ENCODE data around the gene MTTP. TPM values are rescaled to one million over a fixed set of nuclear protein-coding genes. Genes with fewer than 3 reads are reported as not detected.

MTTP gene
- total RNA-seq, 1 donor from 2014 or later, result not detected

- Mint-ChIP-seq H3K4me3 (no peak overlapping the region), H3K9me3 (no peaks in the 10 kb centered on the region), H3K36me3 (no peaks in the 10 kb centered on the region), H3K27me3 (ENCODE audit: low read depth) (no peaks in the 10 kb centered on the region), H3K4me1 (no peaks in the 10 kb centered on the region), H3K27ac (no peak overlapping the region)
- no peak for DNase-seq (ENCODE audit: low spot score in 2 of 2, unreplicated experiment in 2 of 2)
- TF ChIP-seq, protein P1, sequence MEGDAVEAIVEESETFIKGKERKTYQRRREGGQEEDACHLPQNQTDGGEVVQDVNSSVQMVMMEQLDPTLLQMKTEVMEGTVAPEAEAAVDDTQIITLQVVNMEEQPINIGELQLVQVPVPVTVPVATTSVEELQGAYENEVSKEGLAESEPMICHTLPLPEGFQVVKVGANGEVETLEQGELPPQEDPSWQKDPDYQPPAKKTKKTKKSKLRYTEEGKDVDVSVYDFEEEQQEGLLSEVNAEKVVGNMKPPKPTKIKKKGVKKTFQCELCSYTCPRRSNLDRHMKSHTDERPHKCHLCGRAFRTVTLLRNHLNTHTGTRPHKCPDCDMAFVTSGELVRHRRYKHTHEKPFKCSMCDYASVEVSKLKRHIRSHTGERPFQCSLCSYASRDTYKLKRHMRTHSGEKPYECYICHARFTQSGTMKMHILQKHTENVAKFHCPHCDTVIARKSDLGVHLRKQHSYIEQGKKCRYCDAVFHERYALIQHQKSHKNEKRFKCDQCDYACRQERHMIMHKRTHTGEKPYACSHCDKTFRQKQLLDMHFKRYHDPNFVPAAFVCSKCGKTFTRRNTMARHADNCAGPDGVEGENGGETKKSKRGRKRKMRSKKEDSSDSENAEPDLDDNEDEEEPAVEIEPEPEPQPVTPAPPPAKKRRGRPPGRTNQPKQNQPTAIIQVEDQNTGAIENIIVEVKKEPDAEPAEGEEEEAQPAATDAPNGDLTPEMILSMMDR (IDR thresholded peaks at IDR 0.05; ENCODE audit: unreplicated experiment), result no peak
Measured at GRCh38 chr4:99624141-99624719, 49.6 kb downstream of the MTTP start.

DNA sequence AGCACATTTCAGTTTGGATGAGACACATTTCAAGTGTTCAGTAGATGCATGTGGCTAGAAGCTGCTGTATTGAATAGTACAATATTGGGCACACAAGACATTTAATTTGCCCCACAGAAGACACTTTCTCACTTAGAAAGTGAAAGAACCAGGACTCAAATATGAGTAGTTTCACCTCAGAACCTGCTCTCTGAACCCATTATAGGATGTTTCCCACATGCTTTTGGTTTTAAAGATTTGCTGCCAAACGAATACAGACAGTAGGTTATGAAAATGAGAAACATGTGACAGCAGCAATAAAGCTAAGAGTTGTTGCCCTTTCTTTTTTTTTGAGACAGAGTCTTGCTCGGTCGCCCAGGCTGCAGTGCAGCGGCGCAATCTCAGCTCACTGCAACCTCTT lies 50.7 kb downstream of the MTTP start:
- no peaks in the 10 kb centered on the region for H3K4me1 Mint-ChIP-seq
- no peaks in the 10 kb centered on the region for H3K36me3 Mint-ChIP-seq
- H3K9me3 Mint-ChIP-seq, result no peaks in the 10 kb centered on the region
- peaks cover 2% of the 10 kb centered on the region for H3K27me3 Mint-ChIP-seq (ENCODE audit: low read depth)
- no peak for DNase-seq (ENCODE audit: low spot score in 2 of 2, unreplicated experiment in 2 of 2)
- TF ChIP-seq, protein P1 (IDR thresholded peaks at IDR 0.05; ENCODE audit: unreplicated experiment), result no peak
- H3K4me3 Mint-ChIP-seq, result no peak overlapping the region
- H3K27ac Mint-ChIP-seq, result no peak overlapping the region

- Mint-ChIP-seq H3K4me3 (no peak overlapping the region), H3K9me3 (no peaks in the 10 kb centered on the region), H3K27ac (no peak overlapping the region), H3K4me1 (no peaks in the 10 kb centered on the region), H3K36me3 (no peaks in the 10 kb centered on the region), H3K27me3 (ENCODE audit: low read depth) (peaks cover 4% of the 10 kb centered on the region)
- TF ChIP-seq, protein P1 (IDR thresholded peaks at IDR 0.05; ENCODE audit: unreplicated experiment), result no peak
- DNase-seq (ENCODE audit: low spot score in 2 of 2, unreplicated experiment in 2 of 2), result no peak
Measured at GRCh38 chr4:99628040-99628439, 53.4 kb downstream of the MTTP start.

GRCh38 chr4:99629962-99630554 lies 55.4 kb downstream of the MTTP start:
- TF ChIP-seq, protein P1 (IDR thresholded peaks at IDR 0.05; ENCODE audit: unreplicated experiment), result no peak

GRCh38 chr4:99630857-99631360 lies 56.3 kb downstream of the MTTP start:
- H3K4me1 Mint-ChIP-seq, result no peaks in the 10 kb centered on the region

More at GRCh38 chr4:99629962-99630554, 55.4 kb downstream of the MTTP start:
- no peak for DNase-seq (ENCODE audit: low spot score in 2 of 2, unreplicated experiment in 2 of 2)
- Mint-ChIP-seq H3K9me3 (no peaks in the 10 kb centered on the region), H3K4me1 (no peaks in the 10 kb centered on the region), H3K27ac (no peak overlapping the region), H3K36me3 (no peaks in the 10 kb centered on the region), H3K4me3 (no peak overlapping the region), H3K27me3 (ENCODE audit: low read depth) (peaks cover 4% of the 10 kb centered on the region)

More at GRCh38 chr4:99630857-99631360, 56.3 kb downstream of the MTTP start:
- H3K9me3 Mint-ChIP-seq, result no peaks in the 10 kb centered on the region
- no peak overlapping the region for H3K4me3 Mint-ChIP-seq
- H3K27me3 Mint-ChIP-seq (ENCODE audit: low read depth), result peaks cover 4% of the 10 kb centered on the region
- no peaks in the 10 kb centered on the region for H3K36me3 Mint-ChIP-seq
- no peak for DNase-seq (ENCODE audit: low spot score in 2 of 2, unreplicated experiment in 2 of 2)
- no peak overlapping the region for H3K27ac Mint-ChIP-seq
- TF ChIP-seq, protein P1 (IDR thresholded peaks at IDR 0.05; ENCODE audit: unreplicated experiment), result no peak

All from mesothelial cell of epicardium (in vitro differentiated cells).